CD8-positive, alpha-beta memory T cell (primary cell): ENCODE data around the gene SUPT5H. TPM values are rescaled to one million over a fixed set of nuclear protein-coding genes. Genes with fewer than 3 reads are reported as not detected.
"Not testable (repeated sequence)": the region's sequence is repeated elsewhere in the genome, so short reads cannot be mapped to it uniquely, and the experiment has no call there.

ENCODE experiments used
- CTCF ChIA-PET: fragments of 350-600 bp; sonication (Branson Sonifier 250); formaldehyde crosslinking; loops from one replicate; lab custom pipeline; 2021; ENCODE audit warnings: antibody characterized with exemption; lab: Charles Lee
- POLR2A ChIA-PET: fragments of 350-600 bp; sonication (Branson Sonifier 250); formaldehyde crosslinking; loops from one replicate; lab custom pipeline; 2021; ENCODE audit warnings: antibody characterized with exemption; lab: Charles Lee
- DNase-seq, 5 donors: peaks; one replicate each; pipeline versions ENCODE4 v3.0.0 to v3.0.0-alpha.2; 2020 to 2022; ENCODE audit warnings: mixed read lengths in 1 of 5
- H3K27ac ChIP-seq: one replicate; pipeline ENCODE4 v1.7.0; 2013; ENCODE audit warnings: low read depth, mild to moderate bottlenecking, low read length, moderate library complexity
- H3K27me3 ChIP-seq: 2 replicates; pipeline ENCODE4 v1.7.0; 2013; ENCODE audit warnings: low read length, mild to moderate bottlenecking; ENCODE audit not compliant: insufficient read depth, poor library complexity, severe bottlenecking
- H3K36me3 ChIP-seq: 2 replicates; pipeline ENCODE4 v1.7.0; 2013; ENCODE audit warnings: mild to moderate bottlenecking, low read length, moderate library complexity; ENCODE audit not compliant: insufficient read depth
- H3K4me1 ChIP-seq: 2 replicates; pipeline ENCODE4 v1.7.0; 2013; ENCODE audit warnings: mild to moderate bottlenecking, low read length, moderate library complexity; ENCODE audit not compliant: insufficient read depth
- H3K4me3 ChIP-seq: 2 replicates; pipeline ENCODE4 v1.7.0; 2013; ENCODE audit warnings: mild to moderate bottlenecking, low read length
- H3K9me3 ChIP-seq: 2 replicates; pipeline ENCODE4 v1.7.0; 2013; ENCODE audit warnings: mild to moderate bottlenecking, low read length
- H3K27ac Mint-ChIP-seq, 8 donors: one replicate each; pipeline ENCODE4 v1.8.0; 2020 to 2021; ENCODE audit warnings: mixed read lengths in 8 of 8, mild to moderate bottlenecking in 6 of 8, inconsistent platforms in 3 of 8, moderate library complexity in 3 of 8
- H3K27me3 Mint-ChIP-seq, 2 donors: one replicate each; pipeline ENCODE4 v1.8.0; 2020 to 2021; ENCODE audit warnings: mixed read lengths in 2 of 2, mild to moderate bottlenecking in 1 of 2, moderate library complexity in 1 of 2
- H3K36me3 Mint-ChIP-seq, 3 donors: one replicate each; pipeline ENCODE4 v1.8.0; 2020 to 2021; ENCODE audit warnings: mixed read lengths in 3 of 3, inconsistent platforms in 1 of 3, mild to moderate bottlenecking in 1 of 3
- H3K4me1 Mint-ChIP-seq, 3 donors: one replicate each; pipeline ENCODE4 v1.8.0; 2020 to 2021; ENCODE audit warnings: mixed read lengths in 3 of 3, inconsistent platforms in 1 of 3, mild to moderate bottlenecking in 1 of 3
- H3K4me3 Mint-ChIP-seq, 7 donors: one replicate each; pipeline ENCODE4 v1.8.0; 2020 to 2021; ENCODE audit warnings: mixed read lengths in 7 of 7, mild to moderate bottlenecking in 6 of 7, moderate library complexity in 4 of 7, inconsistent platforms in 2 of 7
- H3K9me3 Mint-ChIP-seq, 5 donors: one replicate each; pipeline ENCODE4 v1.8.0; 2020 to 2022; ENCODE audit warnings: mixed read lengths in 5 of 5, mild to moderate bottlenecking in 3 of 5, moderate library complexity in 2 of 5, inconsistent platforms in 1 of 5
- polyA plus RNA-seq: library from polyadenylated mRNA; unstranded; fragments of 300-500 nt; fragmentation: Illumina TruSeq; gene quantifications from one replicate; pipeline ENCODE4 v1.2.3, GENCODE V29; 2021
- total RNA-seq, 2 experiments: library from RNA; stranded (reverse); gene quantifications; one replicate each; pipeline ENCODE4 v1.2.3, GENCODE V29; 2021

Gene SUPT5H
- total and polyA plus RNA-seq, 3 experiments from 2014 or later, result 115 to 196 (median 190) TPM

DNA sequence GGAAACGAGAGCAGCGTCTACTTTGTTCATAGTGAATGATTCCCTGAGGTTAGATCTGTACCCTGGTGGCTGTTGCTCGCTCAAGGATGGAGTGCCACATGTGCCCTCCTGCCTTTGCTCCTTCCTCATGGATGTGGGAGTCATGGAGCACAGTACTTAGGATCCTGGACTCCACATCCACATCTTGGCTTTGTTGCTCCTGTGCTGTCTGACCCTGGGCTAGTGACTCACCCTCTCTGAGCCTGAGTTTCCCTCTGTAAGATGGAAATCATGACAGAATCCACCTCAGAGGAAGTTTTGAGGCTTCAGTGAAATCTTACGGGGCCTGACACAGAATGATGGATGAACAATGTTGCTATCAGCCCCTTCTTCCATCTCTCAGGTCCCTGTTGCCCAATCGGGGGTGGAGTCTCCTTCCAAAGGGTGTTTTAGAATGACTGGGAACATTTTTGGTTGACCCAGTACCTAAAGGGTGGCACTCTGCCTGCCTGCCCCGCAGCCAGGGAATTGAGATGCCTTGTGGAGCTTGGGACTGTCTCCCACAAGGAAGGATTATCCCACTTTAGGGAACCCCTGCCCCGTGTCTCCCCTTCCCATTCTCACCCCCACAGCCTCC is 25.4 kb downstream of the SUPT5H start:
- no peak overlapping the region for H3K27ac ChIP-seq
- ChIA-PET POLR2A (no interaction called here), CTCF (interaction anchor here (1.1 kb wide), 1 partner anchor 8 kb away, joined by 3 read pairs; no protein-coding TSS in a partner anchor)
- H3K36me3 ChIP-seq, result peaks cover 82% of the 10 kb centered on the region
- no peak overlapping the region for H3K4me3 Mint-ChIP-seq
- H3K9me3 ChIP-seq, result no peaks in the 10 kb centered on the region
- H3K36me3 Mint-ChIP-seq, result peaks cover 12 to 92% (median 26%) of the 10 kb centered on the region in 3 donors
- no peaks in the 10 kb centered on the region for H3K27me3 Mint-ChIP-seq
- no peak for DNase-seq
- peaks cover 0 to 7% (median 0%) of the 10 kb centered on the region in 3 donors for H3K4me1 Mint-ChIP-seq
- H3K4me3 ChIP-seq, result no peak overlapping the region
- no peaks in the 10 kb centered on the region for H3K9me3 Mint-ChIP-seq
- peak overlapping the region in 1 of 8 donors; percentile 59 for H3K27ac Mint-ChIP-seq
- H3K4me1 ChIP-seq, result no peaks in the 10 kb centered on the region
- H3K27me3 ChIP-seq, result no peaks in the 10 kb centered on the region

DNA sequence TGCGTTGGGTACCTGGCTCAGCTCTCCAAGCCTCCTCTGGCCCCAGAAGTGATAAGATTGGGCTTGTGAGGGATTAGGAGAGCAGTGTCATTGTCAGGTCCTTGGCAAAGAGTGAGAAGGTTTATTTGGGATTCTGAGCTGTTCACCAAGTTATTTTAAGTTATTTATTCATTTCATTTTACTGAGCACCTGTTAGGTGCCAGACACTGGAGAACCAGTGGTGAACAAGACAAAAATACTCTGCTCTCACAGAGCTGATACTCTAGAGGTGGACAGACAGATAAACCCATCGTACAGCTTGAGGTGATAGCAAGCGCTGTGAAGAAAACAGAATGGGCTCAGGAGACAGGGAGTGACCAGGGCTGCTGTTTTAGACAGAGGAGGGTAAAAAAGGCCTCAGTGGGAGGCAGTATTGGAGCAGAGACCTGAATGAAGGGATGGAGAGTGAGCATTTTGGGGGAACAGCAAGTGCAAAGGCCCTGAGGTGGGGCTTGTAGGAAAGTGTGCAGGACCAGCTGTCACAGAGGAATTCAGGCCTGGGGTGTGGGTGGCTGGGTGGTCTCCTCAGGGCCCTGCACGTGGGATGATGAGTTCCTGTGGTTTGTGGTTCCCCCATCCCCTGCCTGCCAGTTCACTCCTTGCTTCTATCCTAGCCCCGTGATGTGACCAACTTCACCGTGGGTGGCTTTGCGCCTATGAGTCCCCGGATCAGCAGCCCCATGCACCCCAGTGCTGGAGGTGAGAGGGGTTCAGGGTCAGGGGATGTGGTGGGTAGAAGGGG is 26.6 kb downstream of the SUPT5H start:
- H3K36me3 Mint-ChIP-seq, result peaks cover 9 to 91% (median 27%) of the 10 kb centered on the region in 3 donors
- POLR2A ChIA-PET, result no interaction called here

GRCh38 chr19:39472746-39473442 is 27.5 kb downstream of the SUPT5H start:
- Mint-ChIP-seq H3K36me3 (peaks cover 9 to 84% (median 21%) of the 10 kb centered on the region in 3 donors), H3K27me3 (no peaks in the 10 kb centered on the region), H3K4me1 (peaks cover 0 to 7% (median 0%) of the 10 kb centered on the region in 3 donors), H3K27ac (peak overlapping the region in 3 of 8 donors; percentile 5 to 84 (median 78)), H3K4me3 (no peak overlapping the region), H3K9me3 (no peaks in the 10 kb centered on the region)
- ChIA-PET CTCF (interaction anchor here (0.6 to 2.2 kb wide), 2 partner anchors 9 to 60 kb away, joined by 3 to 8 read pairs; no protein-coding TSS in a partner anchor), POLR2A (no interaction called here)
- no peaks in the 10 kb centered on the region for H3K27me3 ChIP-seq
- no peaks in the 10 kb centered on the region for H3K9me3 ChIP-seq
- H3K36me3 ChIP-seq, result peaks cover 72% of the 10 kb centered on the region
- no peak overlapping the region for H3K4me3 ChIP-seq
- no peak overlapping the region for H3K27ac ChIP-seq
- no peak for DNase-seq
- H3K4me1 ChIP-seq, result no peaks in the 10 kb centered on the region

More for the DNA sequence above, 26.6 kb downstream of the SUPT5H start:
- Mint-ChIP-seq H3K4me1 (peaks cover 0 to 7% (median 0%) of the 10 kb centered on the region in 3 donors), H3K27ac (peak overlapping the region in 4 of 8 donors; percentile 32 to 84 (median 72)), H3K27me3 (no peaks in the 10 kb centered on the region), H3K4me3 (no peak overlapping the region), H3K9me3 (no peaks in the 10 kb centered on the region)
- Histone ChIP-seq H3K4me1 (no peaks in the 10 kb centered on the region), H3K4me3 (no peak overlapping the region), H3K36me3 (peaks cover 81% of the 10 kb centered on the region), H3K27me3 (no peaks in the 10 kb centered on the region), H3K27ac (no peak overlapping the region), H3K9me3 (no peaks in the 10 kb centered on the region)
- CTCF ChIA-PET, result interaction anchor here (1.1 kb wide), 1 partner anchor 10 kb away, joined by 3 read pairs; no protein-coding TSS in a partner anchor
- no peak for DNase-seq

DNA sequence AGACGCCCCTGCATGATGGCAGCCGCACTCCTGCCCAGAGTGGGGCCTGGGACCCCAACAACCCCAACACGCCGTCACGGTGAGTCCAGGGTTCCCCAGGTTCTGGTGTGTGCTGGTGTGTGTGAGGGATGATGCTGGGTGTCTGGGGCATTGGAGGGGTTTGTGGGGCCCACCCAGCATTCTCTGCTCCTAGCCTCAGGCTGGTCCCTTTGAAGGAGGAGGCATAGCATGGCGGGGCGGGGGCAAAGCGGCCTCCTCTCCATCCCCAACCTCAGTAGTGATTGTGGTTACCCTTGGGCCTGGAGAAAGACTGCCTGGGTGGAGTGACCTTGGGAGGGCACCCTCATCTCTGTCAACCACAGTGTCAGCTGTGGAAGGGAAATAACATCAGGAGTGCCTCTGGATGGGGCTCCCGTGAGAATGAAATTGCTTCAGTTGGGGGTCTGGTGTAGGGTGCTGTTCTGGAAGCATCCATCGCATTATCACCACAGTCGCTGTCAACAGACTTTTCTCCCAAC is 28.1 kb downstream of the SUPT5H start:
- Mint-ChIP-seq H3K36me3 (peaks cover 9 to 78% (median 18%) of the 10 kb centered on the region in 3 donors), H3K4me3 (no peak overlapping the region)
- POLR2A ChIA-PET, result no interaction called here

GRCh38 chr19:39474139-39474620 is 28.8 kb downstream of the SUPT5H start:
- ChIA-PET CTCF (interaction anchor here (0.8 to 2.2 kb wide), 14 partner anchors 10 to 76 kb away, joined by 3 to 22 read pairs (median 4); partner anchors contain the start of genes EID2B and RPS16), POLR2A (interaction anchor here (0.6 kb wide), 1 partner anchor 611 kb away, joined by 5 read pairs; no protein-coding TSS in a partner anchor)
- Mint-ChIP-seq H3K4me1 (peaks cover 0 to 9% (median 0%) of the 10 kb centered on the region in 3 donors), H3K27ac (peak overlapping the region in 3 of 8 donors; percentile 27 to 82 (median 72)), H3K4me3 (no peak overlapping the region), H3K36me3 (peaks cover 9 to 71% (median 18%) of the 10 kb centered on the region in 3 donors), H3K9me3 (no peaks in the 10 kb centered on the region), H3K27me3 (no peaks in the 10 kb centered on the region)
- Histone ChIP-seq H3K9me3 (no peaks in the 10 kb centered on the region), H3K4me3 (no peak overlapping the region), H3K27ac (no peak overlapping the region), H3K4me1 (no peaks in the 10 kb centered on the region), H3K36me3 (peaks cover 60% of the 10 kb centered on the region), H3K27me3 (no peaks in the 10 kb centered on the region)
- DNase-seq, result peak; percentile 49 to 80 (median 57)

More for the DNA sequence above, 28.1 kb downstream of the SUPT5H start:
- Mint-ChIP-seq H3K9me3 (no peaks in the 10 kb centered on the region), H3K27ac (peak overlapping the region in 2 of 8 donors; percentile 5 to 62), H3K27me3 (no peaks in the 10 kb centered on the region), H3K4me1 (peaks cover 0 to 7% (median 0%) of the 10 kb centered on the region in 3 donors)
- Histone ChIP-seq H3K4me1 (no peaks in the 10 kb centered on the region), H3K27ac (no peak overlapping the region), H3K4me3 (no peak overlapping the region), H3K9me3 (no peaks in the 10 kb centered on the region), H3K27me3 (no peaks in the 10 kb centered on the region), H3K36me3 (peaks cover 67% of the 10 kb centered on the region)
- CTCF ChIA-PET, result interaction anchor here (0.8 to 2.2 kb wide), 9 partner anchors 10 to 62 kb away, joined by 3 to 22 read pairs (median 4); partner anchors contain the start of genes EID2B and RPS16
- DNase-seq, result no peak

DNA sequence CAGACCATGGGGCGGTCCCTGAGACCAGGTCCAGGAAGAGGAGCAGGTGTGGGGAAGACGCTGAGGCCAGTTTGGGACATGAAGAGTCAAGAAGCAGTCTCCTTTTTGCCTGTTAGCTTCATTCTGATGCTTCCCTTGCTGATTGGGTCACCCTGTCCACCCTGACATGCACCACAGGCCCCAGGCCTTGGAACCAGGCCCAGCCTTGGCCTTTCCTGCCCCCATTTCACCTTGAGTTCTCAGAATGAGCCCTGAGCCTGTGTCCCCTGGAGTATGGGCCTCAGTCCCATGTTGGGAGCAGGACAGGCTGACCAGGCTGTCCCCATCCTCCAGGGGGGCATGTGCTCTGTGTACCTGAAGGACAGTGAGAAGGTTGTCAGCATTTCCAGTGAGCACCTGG is 30.4 kb downstream of the SUPT5H start:
- POLR2A ChIA-PET, result interaction anchor here (0.6 kb wide), 1 partner anchor 466 kb away, joined by 4 read pairs; no protein-coding TSS in a partner anchor
- Mint-ChIP-seq H3K36me3 (peaks cover under 1 to 56% (median 12%) of the 10 kb centered on the region in 3 donors), H3K9me3 (no peaks in the 10 kb centered on the region), H3K27ac (peak overlapping the region in 3 of 8 donors; percentile 40 to 82 (median 72)), H3K4me1 (peaks cover 11 to 18% (median 11%) of the 10 kb centered on the region in 3 donors), H3K4me3 (peak overlapping the region in 1 of 7 donors; percentile 40), H3K27me3 (no peaks in the 10 kb centered on the region)
- H3K27ac ChIP-seq, result no peak overlapping the region
- no peak for DNase-seq
- H3K4me3 ChIP-seq, result no peak overlapping the region
- peaks cover 6% of the 10 kb centered on the region for H3K4me1 ChIP-seq
- no peaks in the 10 kb centered on the region for H3K27me3 ChIP-seq
- peaks cover 44% of the 10 kb centered on the region for H3K36me3 ChIP-seq
- CTCF ChIA-PET, result interaction anchor here (0.6 to 1.9 kb wide), 4 partner anchors 24 to 78 kb away, joined by 3 to 22 read pairs (median 3); partner anchors contain the start of gene EID2B
- H3K9me3 ChIP-seq, result no peaks in the 10 kb centered on the region

GRCh38 chr19:39479319-39479801 is 34.0 kb downstream of the SUPT5H start:
- CTCF ChIA-PET, H3K9me3 ChIP-seq, H3K27me3 ChIP-seq, POLR2A ChIA-PET, H3K9me3 Mint-ChIP-seq, H3K27ac ChIP-seq, H3K4me3 ChIP-seq, DNase-seq, H3K27me3 Mint-ChIP-seq: not testable (repeated sequence)
- Histone ChIP-seq H3K36me3 (peaks cover 17% of the 10 kb centered on the region), H3K4me1 (peaks cover 18% of the 10 kb centered on the region)
- Mint-ChIP-seq H3K4me3 (peak overlapping the region in 5 of 7 donors; percentile 92 to 96 (median 93)), H3K27ac (peak overlapping the region in 1 of 8 donors; percentile 75), H3K36me3 (peaks cover 0 to 37% (median 5%) of the 10 kb centered on the region in 3 donors), H3K4me1 (peaks cover 25 to 27% (median 26%) of the 10 kb centered on the region in 3 donors)
